Heart left ventricle (tissue), 13 donors: ENCODE data around the gene ADAMTSL1.

Source experiments
- CTCF ChIP-seq, 12 donors: fragments of 200-600 bp; sonication (generic) in 4 of 12; IDR thresholded peaks; one replicate each; pipeline versions ENCODE4 v1.5.0 to v1.8.0; 2018 to 2022; ENCODE audit warnings: antibody characterized with exemption in 12 of 12, mild to moderate bottlenecking in 5 of 12
- POLR2A ChIP-seq, 2 donors: fragments of 450-650 bp; IDR thresholded peaks; one replicate each; pipeline ENCODE4 v1.6.1; 2017; ENCODE audit warnings: antibody characterized with exemption in 2 of 2, mild to moderate bottlenecking in 2 of 2, moderate library complexity in 2 of 2
- donor health status: ischemic (EF 13 %, LVEDD 7.1; RV severe dilation, severe dysfunction).
- donor health status: DM: no; HTN: yes; CAD: no.
- donor health status: DM: no; HTN: no; CAD: no.
- donor health status: ischemic (EF 25% LVEDD 6.9; RV normal size, moderate dysfunction).
- donor health status: ischemic (EF 25% LVEDD 5.7; RV mildly dilated, moderate dysfunction).
- donor health status: ischemic (EF 35%, LVEDD 5.7; RV mildly dilated, moderate dysfunction).
- donor health status: nonischemic (EF 11% LVEDD 7.7; RV severe dilation, severe dysfunction).
- donor health status: DM: yes; HTN: yes; CAD: no.
- donor health status: PGD.
- donor health status: ischemic (EF 29% LVEDD 5.4; RV normal size, mild dysfunction).
- donor health status: nonischemic (EF 23%, LVEDD 6.1; RV moderate dilation, normal function).

DNA sequence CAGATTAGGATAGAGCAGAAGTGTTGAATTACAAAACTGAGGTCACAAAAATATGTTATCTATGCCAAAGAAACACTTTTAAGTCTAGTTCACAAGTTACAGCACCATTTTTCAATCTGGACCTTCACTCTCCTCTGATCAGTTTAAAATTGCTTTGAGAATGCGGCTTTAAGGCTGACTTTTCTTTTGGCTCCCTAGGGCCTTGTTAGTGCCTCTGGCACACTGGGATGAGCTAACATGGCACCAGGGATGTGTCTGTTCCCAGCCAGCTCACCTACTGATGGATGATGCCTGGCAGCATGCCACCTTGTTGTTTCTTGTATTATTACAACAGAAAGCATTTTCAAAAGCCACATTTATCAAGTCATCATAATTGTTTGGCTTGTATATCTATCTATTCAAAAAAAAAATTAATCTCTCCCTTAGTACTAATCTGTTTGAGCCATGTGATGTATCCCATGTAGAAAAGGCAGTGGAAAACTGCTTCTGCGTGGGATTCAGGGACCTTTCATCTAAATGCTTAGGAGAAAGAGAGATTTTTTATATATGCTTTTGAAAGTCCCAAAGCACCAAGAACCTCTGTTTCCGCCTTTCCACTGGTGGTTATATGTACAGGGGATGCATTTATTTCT, 46.6 kb downstream of the ADAMTSL1 start:
- TF ChIP-seq CTCF (IDR thresholded peaks at IDR 0.05) (no peak), POLR2A (IDR thresholded peaks at IDR 0.05) (no peak)
